Measurements from ENCODE around the gene BCL11A.

- no peak for TF ChIP-seq CTCF (IDR thresholded peaks at IDR 0.05)
- no peak for TF ChIP-seq POLR2A (IDR thresholded peaks at IDR 0.05)
Observed at GRCh38 chr2:60490441-60490840, 63.0 kb downstream of the BCL11A start.
